Suprapubic skin (tissue), 3 donors: ENCODE results near the gene SH3RF1.

Experiments used
- CTCF ChIP-seq, 2 donors: fragments of 200-600 bp in 1 of 2; fragments of 450-650 bp in 1 of 2; sonication (generic) in 1 of 2; IDR thresholded peaks; one replicate each; pipeline ENCODE4 v1.5.1; 2016 to 2019; ENCODE audit warnings: antibody characterized with exemption in 2 of 2, mild to moderate bottlenecking in 1 of 2, moderate library complexity in 1 of 2
- EP300 ChIP-seq: sonication (generic); formaldehyde crosslinking; IDR thresholded peaks from one replicate; pipeline ENCODE4 v1.6.1; 2017; ENCODE audit warnings: antibody characterized with exemption
- POLR2A ChIP-seq, 2 donors: fragments of 450-650 bp; IDR thresholded peaks; one replicate each; pipeline ENCODE4 v1.6.1; 2017; ENCODE audit warnings: antibody characterized with exemption in 2 of 2, mild to moderate bottlenecking in 2 of 2, moderate library complexity in 2 of 2

- TF ChIP-seq EP300: no peak
- TF ChIP-seq CTCF (IDR thresholded peaks at IDR 0.05): no peak
- no peak for TF ChIP-seq POLR2A (IDR thresholded peaks at IDR 0.05)
These were observed 134.4 kb downstream of the SH3RF1 start for GRCh38 chr4:169136330-169136729.
